HG03064 (cell line): Measurements from ENCODE around the gene TMEM135.
A peak's percentile ranks its signal among the peaks of the same experiment; 100 is the strongest.
"Not testable (repeated sequence)": the region's sequence is repeated elsewhere in the genome, so short reads cannot be mapped to it uniquely, and the experiment has no call there.

Source experiments
- ATAC-seq: cut with Tn5 transposase; IDR thresholded peaks from one replicate; pipeline ENCODE4 v1.9.1; 2021; ENCODE audit warnings: low read depth; ENCODE audit not compliant: unreplicated experiment

The TMEM135 gene

GRCh38 chr11:87020336-87020735 is 17.4 kb upstream of the TMEM135 start:
- ATAC-seq = no peak

DNA sequence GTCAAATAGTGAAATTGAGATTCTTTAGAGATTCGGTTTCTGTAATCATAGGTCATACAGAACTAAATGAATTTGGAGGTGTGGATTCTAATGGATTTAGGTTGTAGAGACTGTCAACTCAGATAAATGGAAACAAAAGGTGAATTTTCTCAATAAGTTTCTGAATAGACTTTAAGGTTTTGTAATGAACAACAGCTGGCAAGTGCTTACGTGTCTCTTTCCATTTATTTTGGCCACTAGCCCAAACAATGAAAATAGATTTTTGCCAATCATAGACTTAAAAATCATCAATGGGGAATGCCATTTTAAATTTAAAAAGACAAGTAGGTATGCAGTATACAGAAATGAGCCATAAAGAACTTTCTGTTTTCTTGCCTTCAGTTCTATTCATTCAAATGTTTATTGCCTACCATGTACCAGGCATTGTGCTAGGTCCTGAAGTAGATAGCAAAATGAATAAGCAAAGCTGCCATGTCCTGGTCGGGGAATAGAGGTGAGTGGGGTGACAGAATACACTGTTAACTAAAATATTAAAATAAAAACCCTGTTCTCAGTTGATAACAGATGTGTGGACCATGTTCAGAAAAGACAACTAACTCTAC is 16.9 kb upstream of the TMEM135 start:
- ATAC-seq = no peak

DNA sequence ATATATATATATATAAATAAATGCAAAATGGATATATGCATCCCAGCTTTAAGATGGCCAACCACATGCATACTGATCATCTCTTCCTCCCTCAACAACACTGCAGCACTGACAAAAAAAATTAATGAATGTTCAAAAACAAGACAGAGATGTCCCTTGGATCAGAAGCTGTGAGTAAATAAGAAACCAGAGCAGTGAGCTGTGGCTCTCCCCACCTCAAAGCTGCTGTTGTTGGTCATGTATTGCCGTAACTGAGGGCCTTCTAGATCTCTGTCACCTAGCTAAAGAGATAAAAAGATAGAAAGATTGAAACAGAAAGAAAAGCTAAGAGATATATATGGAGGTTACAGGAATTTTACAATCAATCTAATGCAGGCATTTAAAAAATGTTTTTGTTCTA is 15.5 kb upstream of the TMEM135 start:
- no peak for ATAC-seq

- ATAC-seq = no peak
These were observed 15.0 kb upstream of the TMEM135 start for GRCh38 chr11:87022738-87023137.

DNA sequence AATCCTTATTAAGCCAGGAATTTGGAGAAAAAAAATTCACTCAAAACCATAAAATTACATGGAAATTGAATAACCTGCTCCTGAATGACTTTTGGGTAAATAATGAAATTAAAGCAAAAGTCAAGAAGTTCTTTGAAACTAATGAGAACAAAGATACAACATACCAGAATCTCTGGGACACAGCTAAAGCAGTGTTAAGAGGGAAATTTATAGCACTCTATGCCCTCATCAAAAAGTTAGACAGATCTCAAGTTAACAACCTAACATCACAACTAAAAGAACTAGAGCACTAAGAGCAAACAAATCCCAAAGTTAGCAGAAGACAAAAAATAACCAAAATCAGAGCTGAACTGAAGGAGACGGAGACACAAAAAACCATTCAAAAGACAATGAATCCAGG is 11.3 kb upstream of the TMEM135 start:
- ATAC-seq = not testable (repeated sequence)

- ATAC-seq = no peak
These were observed 7.2 kb upstream of the TMEM135 start for GRCh38 chr11:87030458-87031054.

DNA sequence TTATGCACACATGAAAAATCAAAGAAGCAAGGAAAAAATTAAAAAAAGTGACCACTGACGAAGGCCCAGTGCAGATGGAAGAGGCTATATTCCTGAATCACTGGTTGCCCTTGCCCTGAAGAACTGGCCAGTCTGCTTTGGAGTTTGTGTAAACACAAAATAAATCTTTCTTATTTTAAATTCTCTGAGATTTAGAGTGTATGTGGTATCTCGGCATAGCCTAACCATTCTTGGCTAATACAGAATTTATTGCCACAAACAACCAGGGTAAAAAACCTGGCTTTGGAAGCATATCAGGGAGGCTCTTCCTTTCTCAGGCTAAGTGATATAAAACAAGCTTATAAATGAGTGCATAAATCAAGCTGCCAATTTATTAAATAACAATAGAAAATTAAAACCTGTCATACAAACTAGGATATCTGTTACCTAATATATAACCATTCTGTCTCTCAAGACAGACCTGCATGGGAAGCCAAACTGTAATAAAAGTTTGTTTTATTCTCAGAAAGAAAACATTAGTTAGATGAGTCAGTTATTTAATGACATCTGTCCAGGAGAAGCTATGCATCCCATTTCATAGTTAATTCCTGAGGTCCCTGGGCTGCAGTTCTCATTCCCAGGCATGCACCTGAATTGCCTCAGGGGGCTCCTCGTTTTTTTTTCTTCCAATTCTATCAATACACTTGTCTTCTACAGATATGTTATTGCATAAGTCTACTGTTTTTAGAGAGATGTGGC is 6.1 kb upstream of the TMEM135 start:
- ATAC-seq = no peak

DNA sequence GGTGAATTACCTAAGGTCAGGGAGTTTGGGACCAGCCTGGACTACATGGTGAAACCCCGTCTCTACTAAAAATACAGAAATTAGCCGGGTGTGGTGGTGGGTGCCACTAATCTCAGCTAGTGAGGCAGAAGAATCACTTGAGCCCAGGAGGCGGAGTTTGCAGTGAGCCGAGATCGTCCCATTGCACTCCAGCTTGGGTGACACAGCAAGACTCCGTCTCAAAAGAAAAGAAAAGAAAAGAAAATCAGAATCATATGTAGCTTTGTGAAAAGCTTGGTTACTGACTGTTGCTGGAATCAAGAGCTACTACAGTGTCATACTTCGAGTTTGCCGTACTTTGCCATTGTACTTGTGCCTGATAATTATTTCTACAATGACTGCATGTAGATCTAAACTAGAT is 4.2 kb upstream of the TMEM135 start:
- ATAC-seq = no peak

DNA sequence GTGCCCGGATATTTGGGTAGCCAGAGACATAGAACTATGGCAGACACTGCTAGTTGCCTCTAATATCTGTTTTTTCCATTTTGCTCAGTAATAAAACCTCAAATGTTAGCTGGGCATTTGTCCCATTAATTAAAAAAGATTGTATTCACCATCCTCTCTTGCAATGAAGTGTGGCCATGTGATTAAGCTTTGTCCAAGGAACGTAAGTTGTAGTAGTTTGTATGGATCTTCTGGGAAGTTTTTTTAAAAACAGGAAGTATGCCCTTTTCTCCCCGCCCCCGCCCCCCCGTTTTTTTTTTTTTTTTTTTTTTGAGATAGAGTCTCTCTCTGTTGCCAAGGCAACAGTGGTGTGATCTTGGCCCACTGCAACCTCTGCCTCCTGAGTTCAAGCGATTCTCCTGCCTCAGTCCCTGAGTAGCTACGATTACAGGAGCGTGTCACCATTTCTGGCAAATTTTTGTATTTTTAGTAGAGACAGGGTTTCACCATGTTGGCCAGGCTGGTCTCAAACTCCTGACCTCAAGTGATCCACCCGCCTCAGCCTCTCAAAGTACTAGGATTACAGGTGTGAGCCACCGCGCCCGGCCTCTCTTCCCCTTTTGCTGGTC is 1.7 kb upstream of the TMEM135 start:
- ATAC-seq = no peak

DNA sequence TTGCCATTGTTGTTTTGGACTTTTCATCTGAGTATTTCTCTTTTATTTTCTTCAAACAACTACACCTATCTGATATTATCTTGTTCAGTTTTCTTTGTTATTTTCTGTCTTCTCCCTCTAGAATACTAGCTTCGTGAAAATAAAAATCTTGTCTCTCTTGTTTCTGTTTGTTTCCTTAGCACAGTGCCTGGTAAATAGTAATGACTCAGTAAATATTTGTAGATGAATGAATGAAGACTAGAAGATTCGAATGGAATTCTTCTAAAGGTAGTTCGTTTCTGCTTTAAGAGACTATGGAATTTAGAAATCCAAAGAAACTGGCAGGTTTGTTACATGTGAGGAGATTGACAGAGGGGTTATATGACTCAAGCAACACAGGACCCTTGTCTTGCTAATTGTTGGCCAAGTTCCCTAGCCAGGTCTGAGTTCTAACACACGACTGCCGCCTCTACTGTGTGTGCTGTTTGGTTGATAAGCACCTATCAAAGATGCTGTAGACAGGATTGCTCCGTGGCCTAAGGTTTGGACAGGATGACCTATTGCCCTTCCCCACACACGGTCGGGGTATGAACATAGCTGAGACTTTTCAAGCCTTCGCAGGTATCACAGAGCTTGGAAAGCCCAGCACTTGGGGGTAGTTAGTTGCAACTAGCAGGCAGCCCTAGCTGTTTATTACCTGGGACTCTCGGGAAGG is 831 bp upstream of the TMEM135 start:
- ATAC-seq = peak; percentile 1

- no peak for ATAC-seq
These were observed 672 bp downstream of the TMEM135 start for GRCh38 chr11:87038235-87038977.

DNA sequence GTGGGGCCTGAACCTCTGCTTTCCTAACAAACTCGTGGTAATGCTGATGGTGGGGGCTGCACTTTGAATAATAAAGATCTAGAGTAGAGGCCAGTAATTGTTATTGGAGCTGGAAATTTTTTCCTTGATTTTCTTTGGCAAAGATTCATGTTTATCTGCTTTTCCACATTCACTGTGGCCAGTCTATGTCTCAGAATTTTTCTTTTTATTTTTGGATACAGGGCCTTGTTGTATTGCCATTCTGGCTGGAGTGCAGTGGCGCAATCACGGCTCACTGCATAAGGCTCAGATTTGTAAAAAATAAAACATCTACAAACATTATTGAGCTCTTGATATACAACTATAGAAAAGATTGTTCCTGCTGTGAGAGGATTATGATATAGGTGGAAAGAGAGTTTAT is 1.6 kb downstream of the TMEM135 start:
- no peak for ATAC-seq

GRCh38 chr11:87043894-87044293 is 6.2 kb downstream of the TMEM135 start:
- ATAC-seq = no peak

DNA sequence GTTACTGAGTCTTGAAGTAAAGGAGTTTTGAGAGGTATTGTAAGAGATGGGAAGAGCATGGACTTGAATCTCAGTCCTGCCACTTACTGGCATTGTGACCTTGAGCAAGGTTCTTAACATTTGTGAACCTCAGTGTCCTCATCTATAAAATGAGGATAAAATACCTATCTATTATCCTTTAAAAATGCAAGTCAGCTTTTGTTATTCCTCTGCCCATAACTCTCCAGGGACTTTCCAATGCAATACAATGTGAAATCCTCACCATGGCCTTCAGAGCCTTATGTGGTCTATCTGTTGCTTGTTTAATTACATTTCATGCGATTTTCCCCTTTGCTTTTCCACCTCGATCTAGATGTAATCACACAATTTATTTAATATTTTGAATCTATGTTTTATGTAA is 9.1 kb downstream of the TMEM135 start:
- ATAC-seq = no peak

GRCh38 chr11:87056091-87056490 is 18.4 kb downstream of the TMEM135 start:
- ATAC-seq = no peak

DNA sequence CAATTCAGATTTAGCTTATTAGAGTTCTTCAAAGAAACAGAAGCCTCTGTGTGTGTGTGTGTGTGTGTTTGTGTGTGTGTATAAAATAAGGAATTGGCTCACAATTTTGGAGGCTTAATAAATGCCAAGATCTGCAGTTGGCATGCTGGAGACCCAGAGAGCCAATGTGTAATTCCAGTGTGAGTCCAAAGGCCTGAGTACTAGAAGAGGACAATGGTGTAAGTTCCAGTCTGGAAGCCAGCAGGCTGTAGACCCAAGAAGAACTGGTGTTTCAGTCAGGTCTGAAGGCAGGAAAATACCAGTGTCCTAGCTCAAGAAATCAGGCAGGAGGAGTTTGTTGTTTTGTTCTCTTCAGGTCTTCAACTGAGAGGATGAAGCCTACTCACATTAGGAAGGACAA is 20.0 kb downstream of the TMEM135 start:
- no peak for ATAC-seq

DNA sequence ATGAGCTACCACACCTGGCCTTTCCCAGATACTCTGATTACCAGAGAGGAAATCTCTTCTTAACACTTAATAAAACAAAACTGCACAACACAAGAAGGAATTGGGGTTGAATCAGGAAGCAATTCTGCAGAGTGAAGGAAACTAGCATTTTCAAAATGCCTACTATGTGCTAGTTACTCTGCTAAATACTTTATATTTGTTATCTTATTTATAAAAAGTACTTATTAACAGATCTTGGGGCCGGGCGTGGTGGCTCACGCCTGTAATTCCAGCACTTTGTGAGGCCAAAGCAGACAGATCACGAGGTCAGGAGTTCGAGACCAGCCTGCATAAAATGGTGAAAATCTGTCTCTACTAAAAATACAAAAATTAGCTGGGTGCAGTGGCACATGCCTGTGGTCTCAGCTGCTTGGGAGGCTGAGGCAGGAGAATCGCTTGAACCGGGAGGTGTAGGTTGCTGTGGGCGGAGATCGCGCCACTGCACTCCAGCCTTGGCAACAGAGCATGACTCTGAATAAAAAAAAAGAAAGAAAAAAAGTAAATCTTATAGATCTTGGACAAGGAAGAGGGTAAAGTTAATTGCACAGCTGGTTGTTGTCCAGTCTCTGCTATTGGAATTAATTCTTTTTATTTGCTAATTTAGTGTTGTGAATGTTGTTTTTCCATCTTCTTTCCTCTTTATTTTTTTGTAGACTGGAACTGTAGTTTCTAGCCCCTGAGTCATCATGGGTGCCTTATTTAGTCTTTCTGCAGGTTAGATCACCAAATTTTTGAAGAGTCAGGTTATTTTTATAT is 22.1 kb downstream of the TMEM135 start:
- ATAC-seq = no peak

GRCh38 chr11:87061766-87062165 is 24.0 kb downstream of the TMEM135 start:
- no peak for ATAC-seq

- ATAC-seq = no peak
These were observed 26.2 kb downstream of the TMEM135 start for GRCh38 chr11:87063982-87064381.

DNA sequence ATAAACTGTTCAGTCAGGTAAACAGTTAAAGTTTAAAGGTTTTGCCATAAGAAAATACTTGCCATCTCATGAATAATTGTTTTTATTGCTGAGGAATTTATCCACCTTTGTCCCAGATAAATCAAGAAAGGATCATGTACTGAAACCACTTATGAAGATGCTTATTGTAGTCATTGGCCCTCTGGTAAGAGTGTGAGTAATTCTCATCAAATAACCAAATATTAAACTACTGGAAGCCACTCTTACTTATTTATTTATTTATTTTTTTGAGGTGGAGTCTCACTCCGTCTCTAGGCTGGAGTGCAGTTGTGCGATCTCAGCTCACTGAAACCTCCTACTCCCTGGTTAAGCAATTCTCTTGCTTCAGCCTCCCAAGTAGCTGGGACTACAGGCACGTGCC is 35.1 kb downstream of the TMEM135 start:
- ATAC-seq = no peak
